GM12873 (cell line): ENCODE results near the gene BMP2.

Experiments used
- CTCF ChIP-seq: IDR thresholded peaks from 2 replicates; pipeline ENCODE4 v1.5.1; 2012; ENCODE audit warnings: low read depth, mild to moderate bottlenecking, moderate library complexity, low read length, control low read depth; ENCODE audit not compliant: insufficient read depth; ENCODE audit errors: missing control alignments

Gene BMP2

GRCh38 chr20:6768228-6769140 lies 998 bp downstream of the BMP2 start:
- no peak for TF ChIP-seq CTCF

- no peak for TF ChIP-seq CTCF
These were observed 2.7 kb downstream of the BMP2 start for GRCh38 chr20:6769903-6770785.

GRCh38 chr20:6770786-6771100 lies 3.3 kb downstream of the BMP2 start:
- TF ChIP-seq CTCF, result no peak

GRCh38 chr20:6780433-6781190 lies 13.1 kb downstream of the BMP2 start:
- no peak for TF ChIP-seq CTCF

GRCh38 chr20:6783752-6784151 lies 16.3 kb downstream of the BMP2 start:
- TF ChIP-seq CTCF, result no peak

- no peak for TF ChIP-seq CTCF
These were observed 16.7 kb downstream of the BMP2 start for GRCh38 chr20:6784210-6784631.
